Calu3 (cell line): ENCODE measurements around the gene SMOC1. TPM values are rescaled to one million over a fixed set of nuclear protein-coding genes. Genes with fewer than 3 reads are reported as not detected.

ENCODE experiments used
- BruUV-seq: library from RNA; stranded (reverse); fragments of 400-500 nt; replicated peaks from 2 replicates; lab custom pipeline; 2021; lab: Mats Ljungman, UMichigan
- CTCF ChIA-PET: fragments of 300-600 bp; sonication (Branson Sonifier 250); formaldehyde crosslinking; loops from one replicate; lab custom pipeline; 2022; ENCODE audit warnings: antibody characterized with exemption; lab: Charles Lee
- DNase-seq: peaks from one replicate; pipeline ENCODE4 v3.0.0; 2022
- H3K27ac Mint-ChIP-seq: one replicate; pipeline ENCODE4 v1.8.0; 2022; ENCODE audit warnings: mixed read lengths; ENCODE audit not compliant: unreplicated experiment
- H3K27me3 Mint-ChIP-seq: one replicate; pipeline ENCODE4 v1.8.0; 2022; ENCODE audit warnings: mixed read lengths; ENCODE audit not compliant: unreplicated experiment
- H3K36me3 Mint-ChIP-seq: one replicate; pipeline ENCODE4 v1.8.0; 2022; ENCODE audit warnings: mild to moderate bottlenecking, moderate library complexity, mixed read lengths; ENCODE audit not compliant: insufficient read depth, unreplicated experiment
- H3K4me1 Mint-ChIP-seq: one replicate; pipeline ENCODE4 v1.8.0; 2022; ENCODE audit warnings: mild to moderate bottlenecking, low read depth, mixed read lengths; ENCODE audit not compliant: unreplicated experiment
- H3K4me3 Mint-ChIP-seq: one replicate; pipeline ENCODE4 v1.8.0; 2022; ENCODE audit warnings: mild to moderate bottlenecking, low read depth, moderate library complexity, mixed read lengths; ENCODE audit not compliant: unreplicated experiment
- H3K9me3 Mint-ChIP-seq: one replicate; pipeline ENCODE4 v1.8.0; 2022; ENCODE audit warnings: low read depth, mixed read lengths; ENCODE audit not compliant: unreplicated experiment
- intact Hi-C: fragments of 100-400 bp; cut with micrococcal nuclease; formaldehyde crosslinking; loops from one replicate; pipeline ENCODE4 v1.10.0; 2022; ENCODE audit not compliant: unreplicated experiment
- total RNA-seq: library from RNA; stranded (reverse); gene quantifications from 2 replicates; pipeline ENCODE4 v1.2.3, GENCODE V29; 2022
- TF ChIP-seq, protein P1 (sequence below): fragments of 200-600 bp; IDR thresholded peaks from one replicate; pipeline ENCODE4 v1.8.0; 2022; ENCODE audit warnings: antibody characterized with exemption; ENCODE audit not compliant: unreplicated experiment

Gene SMOC1
- total RNA-seq, 1 experiment from 2014 or later, result 39.6 TPM

DNA sequence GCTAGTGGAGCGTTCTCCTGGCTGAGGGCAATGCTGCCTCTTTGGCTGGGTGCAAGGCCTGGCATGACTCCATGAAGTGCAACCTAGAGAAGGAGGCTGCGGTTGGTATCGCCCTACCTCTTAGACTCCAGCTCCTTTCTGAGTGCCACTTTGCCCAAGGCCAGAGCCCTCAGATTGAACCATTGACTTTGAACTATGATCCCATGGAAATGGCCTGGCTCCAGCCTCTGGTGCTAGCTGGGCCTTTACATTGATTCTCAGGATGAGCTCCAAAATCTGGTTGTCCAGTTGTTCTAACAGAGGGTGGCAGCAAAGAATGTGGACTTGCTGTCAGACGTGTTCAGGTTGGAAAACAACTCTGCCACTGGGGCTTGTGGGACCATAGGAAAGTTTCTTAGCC, 16.1 kb upstream of the SMOC1 start:
- CTCF ChIA-PET, result interaction anchor here (0.9 kb wide), 1 partner anchor 168 kb away, joined by 15 read pairs; no protein-coding TSS in a partner anchor
- Mint-ChIP-seq H3K36me3 (no peaks in the 10 kb centered on the region), H3K27me3 (peaks cover 38% of the 10 kb centered on the region), H3K4me1 (no peaks in the 10 kb centered on the region), H3K27ac (no peak overlapping the region), H3K4me3 (no peak overlapping the region), H3K9me3 (peaks cover 4% of the 10 kb centered on the region)
- no peak for DNase-seq
- intact Hi-C loops, result no loop called here
- TF ChIP-seq, protein P1, sequence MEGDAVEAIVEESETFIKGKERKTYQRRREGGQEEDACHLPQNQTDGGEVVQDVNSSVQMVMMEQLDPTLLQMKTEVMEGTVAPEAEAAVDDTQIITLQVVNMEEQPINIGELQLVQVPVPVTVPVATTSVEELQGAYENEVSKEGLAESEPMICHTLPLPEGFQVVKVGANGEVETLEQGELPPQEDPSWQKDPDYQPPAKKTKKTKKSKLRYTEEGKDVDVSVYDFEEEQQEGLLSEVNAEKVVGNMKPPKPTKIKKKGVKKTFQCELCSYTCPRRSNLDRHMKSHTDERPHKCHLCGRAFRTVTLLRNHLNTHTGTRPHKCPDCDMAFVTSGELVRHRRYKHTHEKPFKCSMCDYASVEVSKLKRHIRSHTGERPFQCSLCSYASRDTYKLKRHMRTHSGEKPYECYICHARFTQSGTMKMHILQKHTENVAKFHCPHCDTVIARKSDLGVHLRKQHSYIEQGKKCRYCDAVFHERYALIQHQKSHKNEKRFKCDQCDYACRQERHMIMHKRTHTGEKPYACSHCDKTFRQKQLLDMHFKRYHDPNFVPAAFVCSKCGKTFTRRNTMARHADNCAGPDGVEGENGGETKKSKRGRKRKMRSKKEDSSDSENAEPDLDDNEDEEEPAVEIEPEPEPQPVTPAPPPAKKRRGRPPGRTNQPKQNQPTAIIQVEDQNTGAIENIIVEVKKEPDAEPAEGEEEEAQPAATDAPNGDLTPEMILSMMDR, result no peak
- BruUV-seq, result no TSS peak

DNA sequence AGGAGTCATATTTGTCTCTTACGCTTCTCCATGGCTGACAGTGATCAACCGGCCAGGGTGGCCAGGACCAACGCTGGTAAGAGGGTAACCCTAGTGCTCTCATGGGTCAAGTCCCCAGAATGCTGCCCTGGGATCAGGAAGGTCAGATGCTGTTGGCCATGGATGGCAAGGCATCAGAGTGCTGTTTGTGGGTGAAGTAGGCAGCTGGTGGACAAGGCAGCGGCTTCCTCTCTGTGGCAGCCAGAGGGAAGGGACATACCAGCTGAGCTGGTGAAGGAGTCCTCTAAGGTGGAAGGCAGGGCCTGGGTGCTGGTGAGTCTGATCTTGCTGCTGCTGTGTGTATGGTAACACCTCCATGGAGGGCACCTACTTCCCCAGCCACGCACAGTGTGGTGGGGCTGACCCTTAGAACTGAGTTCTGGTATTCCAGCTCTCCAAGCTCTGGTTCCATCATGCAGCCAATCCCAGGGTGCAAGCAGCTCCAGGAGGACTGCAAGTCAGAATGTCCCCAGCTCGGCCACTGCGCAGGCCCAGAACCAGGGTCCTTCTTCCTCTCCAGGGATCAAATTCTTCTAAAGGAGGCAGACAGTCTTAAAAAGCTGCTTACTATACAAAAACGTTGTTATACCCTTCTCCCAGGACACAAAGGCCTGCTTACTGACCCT, 13.4 kb upstream of the SMOC1 start:
- Mint-ChIP-seq H3K27me3 (peaks cover 25% of the 10 kb centered on the region), H3K36me3 (no peaks in the 10 kb centered on the region), H3K9me3 (peaks cover 4% of the 10 kb centered on the region), H3K4me1 (no peaks in the 10 kb centered on the region), H3K4me3 (no peak overlapping the region), H3K27ac (no peak overlapping the region)
- no TSS peak for BruUV-seq
- DNase-seq, result no peak
- intact Hi-C loops, result no loop called here
- CTCF ChIA-PET, result interaction anchor here (0.7 kb wide), 1 partner anchor 119 kb away, joined by 5 read pairs; no protein-coding TSS in a partner anchor
- TF ChIP-seq, protein P1, result no peak

DNA sequence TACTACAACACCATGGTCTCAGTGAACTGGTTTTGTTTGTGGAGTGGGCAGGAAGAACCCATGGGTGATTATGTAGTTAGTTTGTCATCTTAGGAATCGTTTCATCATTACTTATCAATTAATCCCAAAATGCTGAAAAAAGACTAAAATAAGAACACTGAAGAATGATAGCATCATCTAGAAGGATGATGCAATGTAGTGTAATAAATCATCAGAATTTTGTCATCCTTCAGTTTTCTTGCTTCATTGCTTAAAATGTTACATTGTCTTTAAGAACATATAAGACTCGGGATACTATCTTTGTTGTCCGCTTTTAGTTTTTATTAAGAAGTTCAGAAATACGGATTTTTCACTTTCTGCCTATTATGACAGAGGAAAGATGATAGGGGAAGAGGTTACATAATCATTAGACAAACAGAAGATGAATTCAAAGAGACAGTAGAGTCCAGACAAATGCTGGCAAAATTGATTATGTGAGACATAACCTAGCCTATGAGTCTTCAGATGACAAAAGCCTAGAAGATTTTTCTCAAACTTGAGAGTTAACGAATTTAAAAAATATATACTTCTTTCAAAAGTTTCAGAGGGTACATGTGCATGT, 10.8 kb upstream of the SMOC1 start:
- H3K36me3 Mint-ChIP-seq, result no peaks in the 10 kb centered on the region
- no TSS peak for BruUV-seq
- no peak overlapping the region for H3K4me3 Mint-ChIP-seq
- H3K4me1 Mint-ChIP-seq, result no peaks in the 10 kb centered on the region
- CTCF ChIA-PET, result no interaction called here
- no peak for DNase-seq
- H3K27ac Mint-ChIP-seq, result no peak overlapping the region
- H3K27me3 Mint-ChIP-seq, result peaks cover 21% of the 10 kb centered on the region
- TF ChIP-seq, protein P1, result no peak
- intact Hi-C loops, result no loop called here
- H3K9me3 Mint-ChIP-seq, result peaks cover 4% of the 10 kb centered on the region

GRCh38 chr14:69870613-69871012, 8.6 kb upstream of the SMOC1 start:
- no peak for DNase-seq
- Mint-ChIP-seq H3K4me1 (no peaks in the 10 kb centered on the region), H3K9me3 (no peaks in the 10 kb centered on the region), H3K27me3 (no peaks in the 10 kb centered on the region), H3K4me3 (no peak overlapping the region), H3K27ac (no peak overlapping the region), H3K36me3 (no peaks in the 10 kb centered on the region)
- CTCF ChIA-PET, result interaction anchor here (1.5 kb wide), 1 partner anchor 157 kb away, joined by 3 read pairs; no protein-coding TSS in a partner anchor
- no TSS peak for BruUV-seq
- intact Hi-C loops, result no loop called here
- TF ChIP-seq, protein P1, result no peak
